NCI-H2227 treated with DMSO at 0.1 percent for 48 hours (cell line): Measurements from ENCODE around the gene PIP4K2B.

Source experiments
- DNase-seq: peaks from one replicate; lab custom pipeline; 2025; lab: John Stamatoyannopoulos, UW

PIP4K2B gene

DNA sequence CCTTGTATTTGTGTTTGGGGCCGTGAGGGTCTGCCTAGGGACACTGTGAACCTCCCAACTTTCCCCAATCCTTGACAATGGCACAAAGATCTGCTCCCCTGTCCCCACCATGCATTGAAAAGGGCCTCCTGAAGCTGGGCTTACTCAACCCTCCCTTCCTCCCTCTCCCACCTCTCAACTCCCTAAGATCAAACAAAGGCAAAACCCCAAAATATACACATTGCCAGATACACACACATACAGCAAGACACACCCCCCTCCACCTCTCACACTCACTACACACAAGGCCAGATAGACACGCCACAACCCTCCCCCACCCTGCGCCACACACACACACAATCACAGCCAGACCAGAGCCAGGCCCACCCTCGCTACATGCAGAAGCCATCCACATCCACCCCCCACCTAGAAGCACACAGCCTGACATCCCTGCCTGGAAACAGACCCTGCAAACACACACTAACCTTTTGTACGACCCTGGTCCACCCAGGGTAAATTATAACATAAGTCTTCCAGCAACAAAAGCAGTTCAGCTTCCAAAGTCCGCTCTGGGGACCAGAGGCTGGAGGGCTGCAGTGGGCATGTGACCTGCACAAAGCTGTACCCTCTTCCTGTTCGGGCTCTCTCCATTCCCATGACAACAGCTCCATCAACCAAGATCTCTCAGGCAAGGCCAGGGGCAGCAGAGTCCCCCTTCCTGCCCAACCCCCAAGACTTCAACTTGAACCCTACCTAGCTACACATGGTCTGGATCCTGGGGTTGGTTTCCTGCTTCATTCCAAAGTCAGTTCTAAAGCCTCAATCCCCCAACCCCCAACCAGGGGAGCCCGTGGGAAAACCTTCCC is 53.1 kb downstream of the PIP4K2B start:
- no peak for DNase-seq

DNA sequence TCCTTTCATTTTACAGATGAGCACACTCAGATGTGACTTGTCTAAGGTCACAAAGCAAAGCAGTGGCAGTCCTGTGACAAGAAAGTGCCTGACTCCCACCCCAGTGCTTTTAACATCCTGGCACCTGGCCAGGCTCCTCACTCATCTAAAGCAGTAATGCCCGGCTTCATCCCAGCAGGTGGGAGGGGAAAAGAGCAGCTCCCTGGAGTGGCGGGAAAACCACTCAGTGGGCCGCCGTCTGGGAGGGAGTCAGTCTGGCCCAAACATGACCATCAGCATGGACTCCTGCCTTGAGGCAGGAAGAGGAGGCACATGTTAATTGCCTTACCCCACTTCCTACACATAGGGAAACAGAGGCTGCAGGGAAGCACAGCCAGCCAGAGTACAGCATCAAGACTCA is 53.8 kb downstream of the PIP4K2B start:
- peak; percentile 19 for DNase-seq

DNA sequence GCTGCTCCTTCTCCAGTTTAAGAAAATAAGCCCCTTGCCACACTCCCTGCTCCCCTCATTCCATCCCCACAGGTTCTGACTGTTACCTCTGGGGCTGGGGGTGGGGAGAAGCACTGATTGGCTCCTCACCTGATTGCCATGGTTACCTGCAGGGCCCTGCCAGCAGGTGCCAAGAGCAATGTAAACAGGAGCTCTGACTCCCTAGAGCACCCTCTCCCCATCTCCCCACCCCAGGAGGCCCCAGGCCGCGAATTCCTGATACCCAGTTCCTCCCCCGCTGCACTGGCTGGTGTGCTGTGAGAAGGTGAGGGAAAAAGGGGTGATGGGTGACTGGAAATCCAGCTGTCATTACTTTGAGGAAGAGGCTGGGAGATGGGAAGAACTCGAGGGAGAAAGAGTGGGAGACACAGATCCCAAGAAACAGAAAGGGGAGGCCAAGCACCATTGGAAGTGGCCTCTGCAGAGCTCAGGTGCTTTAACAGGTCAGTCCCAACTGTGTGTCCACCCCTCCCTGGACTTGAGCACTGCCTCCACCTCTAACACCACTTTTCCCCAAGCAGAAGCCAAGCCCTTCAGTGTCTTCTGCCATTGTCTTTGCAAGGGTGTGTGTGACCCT is 55.7 kb downstream of the PIP4K2B start:
- DNase-seq = no peak

DNA sequence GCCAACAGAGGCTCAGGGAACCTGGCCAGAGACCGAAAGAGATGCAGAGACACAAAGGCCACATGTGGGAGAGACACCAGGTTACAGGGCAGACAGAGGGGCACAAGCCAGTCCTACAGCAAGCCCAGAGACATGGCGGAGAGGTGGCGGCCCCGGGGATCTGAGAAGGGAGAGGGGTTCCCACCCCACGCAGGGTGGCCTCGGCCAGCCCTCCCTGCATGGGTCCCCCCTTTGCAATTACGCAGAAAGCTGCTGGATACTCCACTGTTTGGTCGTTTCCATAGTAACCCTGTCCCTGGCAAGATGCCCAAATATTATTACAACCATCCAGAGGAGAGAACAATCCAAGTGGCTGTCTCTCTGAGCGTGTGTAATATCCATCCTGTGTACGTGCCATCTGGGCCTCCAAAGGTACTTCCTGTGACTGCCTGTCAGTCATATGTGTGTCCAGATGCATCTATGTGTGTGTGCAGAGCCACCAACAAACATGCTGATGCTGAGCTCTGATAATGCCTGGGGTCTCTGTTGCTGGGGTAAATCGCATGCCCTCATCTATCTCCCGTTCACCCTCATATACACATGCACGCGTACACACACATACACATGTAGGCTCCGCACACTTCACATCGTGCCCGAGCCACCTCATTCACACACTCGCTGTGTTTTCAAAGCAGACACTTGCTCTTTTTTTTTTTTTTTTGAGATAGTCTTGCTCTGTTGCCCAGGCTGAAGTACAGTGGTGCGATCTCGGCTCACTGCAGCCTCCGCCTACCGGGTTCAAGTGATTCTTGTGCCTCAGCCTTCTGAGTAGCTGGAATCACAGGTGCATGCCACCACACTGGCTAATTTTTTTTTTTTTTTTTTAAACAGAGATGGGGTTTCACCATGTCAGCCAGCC is 56.7 kb downstream of the PIP4K2B start:
- DNase-seq = peak; percentile 93

DNA sequence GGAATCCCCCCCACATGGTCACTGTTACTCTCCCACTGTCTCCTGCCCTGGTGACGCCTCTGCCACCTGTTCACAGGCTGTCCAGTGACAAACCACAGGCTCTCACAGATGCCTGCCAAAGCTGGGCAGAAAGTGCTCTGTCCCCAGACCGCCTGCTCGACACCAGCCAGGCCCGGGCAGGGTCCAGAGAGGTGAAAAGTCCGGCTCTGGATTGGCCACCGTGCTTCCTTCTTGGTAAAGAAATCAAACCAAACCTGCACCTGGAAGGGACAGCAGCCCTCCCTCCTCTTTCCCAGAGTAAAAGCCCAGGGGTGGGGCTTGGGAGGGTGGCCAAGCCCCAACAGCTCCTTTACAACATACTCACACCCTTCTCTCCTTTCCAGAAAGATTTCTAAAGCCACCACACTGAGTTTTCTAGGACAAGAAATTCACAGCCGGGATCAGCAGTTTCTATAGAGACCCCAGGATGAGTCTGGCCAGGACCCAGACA is 57.4 kb downstream of the PIP4K2B start:
- DNase-seq = no peak

DNA sequence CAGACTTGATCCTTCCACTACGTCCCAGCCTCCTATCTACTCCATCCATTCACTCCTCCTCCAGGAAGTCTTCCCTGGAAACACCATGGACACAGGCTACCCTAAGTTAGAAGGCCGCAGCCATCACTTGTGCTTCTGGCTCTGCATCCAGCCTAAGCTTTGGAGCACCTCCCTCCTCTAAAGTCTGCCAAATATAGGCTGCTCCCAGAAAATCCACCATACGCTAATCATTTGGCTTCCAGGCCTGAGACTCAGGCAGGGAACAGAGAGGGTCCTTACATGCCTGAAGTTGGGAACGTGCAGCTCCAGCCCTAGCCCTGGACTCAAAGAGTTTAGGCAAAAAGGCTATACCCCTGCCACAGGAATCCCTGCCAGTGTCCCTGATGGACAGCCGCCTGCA is 57.9 kb downstream of the PIP4K2B start:
- DNase-seq = no peak

DNA sequence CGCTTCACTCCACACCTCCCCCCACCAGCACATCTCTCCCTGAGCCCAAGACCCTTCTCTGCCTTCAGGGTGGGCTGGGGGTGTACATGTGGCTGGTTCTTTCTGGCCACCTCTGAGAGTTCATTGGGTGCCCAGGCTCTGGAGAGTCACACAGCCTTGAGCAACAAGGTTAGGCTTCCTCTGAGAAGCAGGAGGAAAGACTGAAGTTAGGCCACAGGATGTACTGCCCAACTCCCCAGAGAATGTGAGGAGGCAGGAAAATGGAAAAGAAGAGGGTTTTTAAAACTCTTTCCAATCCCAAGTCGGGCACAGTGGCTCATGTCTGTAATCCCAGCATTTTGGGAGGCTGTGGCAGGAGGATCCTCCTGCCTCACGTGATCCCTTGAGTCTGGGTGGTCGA is 58.5 kb downstream of the PIP4K2B start:
- DNase-seq = no peak

DNA sequence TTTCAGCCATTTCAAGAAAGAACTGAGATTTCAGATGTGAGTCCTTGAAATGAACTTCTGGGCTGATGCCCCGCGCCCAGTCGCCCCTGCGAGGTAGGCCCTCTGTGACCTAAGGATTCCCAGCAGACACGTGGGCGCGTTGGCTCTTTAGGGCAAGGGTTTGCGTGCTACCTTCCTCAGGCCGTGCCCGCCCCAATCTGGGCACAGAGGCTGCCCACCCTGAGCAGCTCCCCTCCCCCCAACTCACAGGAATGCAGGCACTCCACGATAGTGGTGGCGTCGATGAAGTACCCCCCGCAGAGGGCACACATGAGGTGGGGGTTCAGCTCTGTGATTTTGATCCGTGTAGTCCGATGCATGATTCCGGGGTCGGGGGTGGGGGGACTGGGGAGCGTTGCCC is 59.3 kb downstream of the PIP4K2B start:
- DNase-seq = no peak

DNA sequence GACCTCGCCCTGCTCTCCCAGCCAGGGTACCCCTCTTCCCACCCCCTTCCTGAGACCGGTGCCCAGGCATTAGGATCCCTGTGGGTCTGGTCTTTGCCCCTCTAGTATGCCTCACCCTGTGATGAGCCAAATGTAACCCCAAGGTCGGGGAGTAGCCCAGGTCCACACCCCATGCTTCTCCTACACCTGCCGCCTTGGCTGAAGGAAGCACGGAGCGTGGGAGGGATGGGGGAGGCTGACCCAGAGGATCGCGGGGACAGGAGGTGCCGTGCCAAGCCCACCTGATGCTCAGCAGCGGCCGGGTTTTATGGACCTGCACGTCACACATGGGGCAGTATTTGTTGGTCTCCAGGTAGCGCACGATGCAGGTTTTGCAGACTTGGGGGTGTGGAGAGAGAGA is 60.1 kb downstream of the PIP4K2B start:
- DNase-seq = no peak

DNA sequence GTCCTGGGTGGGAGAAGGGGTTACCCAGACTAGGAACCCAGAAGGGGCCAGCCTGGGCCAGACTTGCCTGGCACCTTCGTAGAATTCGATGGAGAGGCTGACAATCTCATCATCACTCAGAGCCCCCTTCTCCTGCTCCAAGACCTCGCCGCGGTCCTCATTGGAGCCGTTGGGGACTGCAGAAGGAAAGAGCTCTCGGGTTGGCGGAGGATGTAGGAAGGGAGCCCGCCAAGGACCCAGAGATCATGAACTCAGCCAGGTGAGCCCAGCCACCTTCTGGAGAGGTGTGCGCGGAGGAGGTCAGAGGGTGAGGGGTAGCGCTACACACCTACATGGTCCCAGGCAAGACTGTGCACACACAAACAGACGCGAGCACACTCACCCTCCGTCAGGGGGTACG is 60.7 kb downstream of the PIP4K2B start:
- no peak for DNase-seq

DNA sequence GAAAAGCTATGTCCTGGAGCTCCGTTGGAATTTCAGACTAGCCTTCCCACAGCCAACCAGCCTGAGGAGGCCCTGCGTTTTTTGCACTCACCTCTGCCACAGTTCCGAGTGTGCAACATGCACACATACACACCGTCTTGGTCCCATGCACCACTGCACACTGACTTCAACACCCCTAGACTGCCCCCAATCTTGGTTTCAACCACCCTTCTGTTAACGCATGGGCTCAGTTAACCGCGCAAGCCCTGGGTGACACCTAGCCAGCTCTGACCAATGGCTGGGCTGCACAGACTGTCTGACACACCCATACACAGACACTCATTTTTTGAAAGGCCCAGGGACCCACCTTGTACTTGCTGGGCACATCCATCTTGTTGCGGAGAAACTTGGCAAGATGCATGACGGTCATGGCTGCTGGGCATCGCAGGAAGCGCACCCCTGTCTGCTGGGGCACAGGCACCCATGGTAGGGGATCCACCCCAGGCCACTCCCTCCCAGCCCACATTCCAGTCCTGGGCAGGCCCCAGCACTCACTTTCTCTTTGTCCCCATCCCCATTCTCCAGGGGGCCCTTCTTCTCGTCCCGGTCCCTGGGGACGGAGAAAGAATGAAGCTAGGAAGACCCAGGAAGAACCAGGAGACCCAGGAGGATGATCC is 61.2 kb downstream of the PIP4K2B start:
- no peak for DNase-seq

DNA sequence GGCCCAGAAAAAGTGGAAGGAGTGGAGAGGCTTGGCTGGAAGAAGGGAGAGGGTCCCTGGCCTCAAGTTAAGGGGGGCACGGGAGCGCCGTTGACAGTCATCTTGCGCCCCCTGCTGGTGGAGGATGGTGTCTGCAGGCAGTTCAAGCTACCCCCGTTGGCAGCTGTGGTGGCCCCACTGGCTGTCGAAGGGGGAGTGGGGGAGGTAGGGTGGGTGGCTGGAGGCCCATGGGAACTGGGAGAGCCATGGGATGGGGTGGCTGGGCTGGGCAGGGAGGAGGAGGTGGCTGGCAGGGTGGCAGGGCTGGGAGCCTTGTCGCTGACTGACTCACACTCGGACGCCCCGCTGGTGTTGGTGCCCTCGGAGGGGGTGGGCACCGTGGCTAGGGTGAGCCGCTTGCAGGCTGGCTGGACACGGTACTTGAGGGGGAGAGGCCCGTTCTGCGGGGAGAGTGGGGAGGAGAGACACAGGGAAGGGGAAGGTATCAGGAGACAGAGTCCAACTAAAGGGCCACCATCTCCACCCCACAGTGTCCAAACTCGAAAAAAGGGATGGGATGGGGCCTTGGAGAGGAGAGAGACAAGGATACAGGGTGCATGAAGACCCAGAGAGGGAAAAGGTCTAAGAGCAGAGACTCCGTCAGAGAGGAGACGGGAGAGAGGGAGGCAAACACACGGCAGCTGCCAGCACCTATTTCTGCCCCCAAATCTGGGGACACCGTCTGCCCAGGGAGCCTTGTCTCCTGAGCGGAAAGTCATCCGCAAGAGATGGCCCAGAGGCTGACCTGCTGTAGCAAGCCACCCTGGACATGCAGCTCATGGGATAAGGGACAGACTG is 64.0 kb downstream of the PIP4K2B start:
- peak; percentile 18 for DNase-seq

DNA sequence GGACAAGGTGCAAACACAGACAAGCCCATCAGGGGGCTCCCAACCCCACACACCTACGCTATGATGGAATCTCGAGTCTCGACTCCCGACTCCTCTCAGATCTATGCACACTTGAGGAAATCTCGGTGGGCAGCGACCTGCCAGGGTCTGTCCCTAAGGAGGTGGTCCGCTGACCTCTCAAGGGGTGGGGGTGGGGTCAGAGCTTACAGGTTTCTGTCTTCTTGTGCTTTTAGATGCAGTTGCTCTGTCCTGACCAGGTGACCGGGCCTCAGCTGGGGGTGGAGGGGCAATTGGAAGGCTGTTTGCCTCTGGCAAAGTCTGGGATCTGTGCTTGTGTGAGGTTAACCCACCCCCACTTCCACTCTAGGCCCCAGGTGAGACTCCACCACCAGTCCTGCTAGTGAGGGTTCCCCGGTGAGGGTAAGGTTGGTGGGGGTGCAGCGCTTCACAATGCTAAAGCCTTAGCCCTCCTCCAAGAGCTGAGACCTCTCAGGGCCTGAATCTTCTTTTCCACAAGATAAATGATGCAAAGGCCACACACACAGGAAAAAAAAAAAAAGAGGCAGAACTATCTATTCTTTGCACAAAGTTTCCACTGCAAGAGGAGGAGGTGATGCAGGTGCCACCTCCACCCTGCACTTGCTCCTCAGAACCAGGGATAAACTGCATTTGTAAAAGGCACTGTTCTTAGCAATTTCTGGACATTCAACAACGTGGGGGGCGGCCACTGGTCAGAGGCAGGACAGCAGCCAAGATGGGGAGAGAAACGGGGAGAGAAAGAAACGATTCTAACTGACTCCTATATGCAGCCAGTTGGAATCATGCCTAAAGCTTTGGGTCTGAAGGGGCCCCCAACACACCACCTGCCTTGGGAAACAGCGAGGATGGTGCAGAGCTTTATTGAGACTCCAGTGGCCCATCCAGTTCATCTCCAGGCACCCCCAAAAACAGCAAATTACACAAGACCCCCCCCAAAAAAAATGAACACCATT is 65.1 kb downstream of the PIP4K2B start:
- no peak for DNase-seq

DNA sequence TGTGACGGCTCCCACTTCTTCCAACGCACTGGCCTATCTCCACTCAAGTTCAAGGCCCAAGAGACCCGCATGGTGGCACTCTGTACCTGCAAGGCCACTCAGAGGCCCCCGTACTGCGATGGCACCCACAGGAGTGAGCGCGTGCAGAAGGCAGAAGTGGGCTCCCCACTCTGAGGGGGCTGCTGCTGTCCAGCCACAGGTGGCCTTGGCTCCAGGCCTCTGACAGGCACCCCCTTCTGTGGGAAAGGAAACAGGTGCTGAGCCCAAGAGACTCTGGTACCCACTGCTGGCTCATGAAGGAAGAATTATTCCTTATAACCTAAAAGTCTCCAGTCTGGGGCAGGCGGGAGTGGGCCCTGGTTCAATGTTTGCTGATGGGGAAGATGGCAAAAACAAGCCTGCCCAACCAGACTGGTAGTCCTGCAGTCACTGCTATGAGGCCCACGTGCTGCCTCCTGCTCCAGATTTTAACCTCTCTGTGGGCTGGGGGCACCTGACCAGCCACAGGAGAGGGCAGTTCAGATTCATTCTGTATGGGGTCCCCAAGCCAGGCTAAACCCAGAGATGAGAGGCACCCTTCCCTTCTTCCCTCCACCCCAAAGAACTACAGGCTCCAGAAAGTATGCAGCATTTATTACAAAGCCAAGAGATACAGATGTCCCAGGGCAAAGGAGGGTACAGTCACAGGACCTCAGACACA is 65.9 kb downstream of the PIP4K2B start:
- DNase-seq = no peak

DNA sequence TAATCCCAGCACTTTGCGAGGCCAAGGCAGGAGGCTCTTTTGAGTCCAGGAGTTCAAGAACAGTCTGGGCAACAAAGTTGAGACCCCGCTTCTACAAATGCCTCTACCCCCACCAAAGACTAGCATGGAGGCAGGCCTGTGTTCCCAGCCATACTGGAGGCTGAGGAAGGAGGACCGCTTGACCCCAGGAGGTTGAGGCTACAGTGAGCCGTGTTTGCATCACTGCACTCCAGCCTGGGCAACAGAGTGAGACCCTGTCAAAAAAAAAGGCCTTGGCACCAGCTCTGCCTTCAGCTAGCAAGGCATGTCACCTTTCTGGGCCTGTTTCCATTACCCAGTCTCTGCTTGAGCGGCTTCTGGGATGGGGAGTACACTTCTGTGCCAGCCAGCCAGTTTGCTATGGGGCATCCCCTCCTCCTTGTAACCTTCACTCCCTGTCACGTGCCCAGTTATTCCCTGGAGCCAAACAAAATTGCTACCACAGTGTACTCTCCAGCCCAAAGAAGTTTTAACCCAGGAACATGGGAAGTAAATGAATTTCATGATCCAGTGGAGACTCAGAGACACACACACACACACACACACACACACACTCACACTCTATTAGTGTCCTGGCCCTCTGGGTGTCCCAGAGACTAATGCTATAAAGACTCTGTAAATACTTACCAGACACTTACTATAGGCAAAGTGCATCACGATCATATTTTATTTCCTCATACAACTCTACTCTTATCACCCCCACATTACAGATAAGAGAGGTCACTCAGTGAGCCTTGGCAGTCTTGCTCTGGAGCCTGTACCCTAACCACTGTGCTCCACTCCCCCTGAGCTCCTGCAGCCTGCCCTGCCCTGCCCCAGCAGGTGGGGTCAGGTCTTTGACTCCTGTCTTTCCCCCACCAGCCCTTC is 66.7 kb downstream of the PIP4K2B start:
- DNase-seq = no peak

DNA sequence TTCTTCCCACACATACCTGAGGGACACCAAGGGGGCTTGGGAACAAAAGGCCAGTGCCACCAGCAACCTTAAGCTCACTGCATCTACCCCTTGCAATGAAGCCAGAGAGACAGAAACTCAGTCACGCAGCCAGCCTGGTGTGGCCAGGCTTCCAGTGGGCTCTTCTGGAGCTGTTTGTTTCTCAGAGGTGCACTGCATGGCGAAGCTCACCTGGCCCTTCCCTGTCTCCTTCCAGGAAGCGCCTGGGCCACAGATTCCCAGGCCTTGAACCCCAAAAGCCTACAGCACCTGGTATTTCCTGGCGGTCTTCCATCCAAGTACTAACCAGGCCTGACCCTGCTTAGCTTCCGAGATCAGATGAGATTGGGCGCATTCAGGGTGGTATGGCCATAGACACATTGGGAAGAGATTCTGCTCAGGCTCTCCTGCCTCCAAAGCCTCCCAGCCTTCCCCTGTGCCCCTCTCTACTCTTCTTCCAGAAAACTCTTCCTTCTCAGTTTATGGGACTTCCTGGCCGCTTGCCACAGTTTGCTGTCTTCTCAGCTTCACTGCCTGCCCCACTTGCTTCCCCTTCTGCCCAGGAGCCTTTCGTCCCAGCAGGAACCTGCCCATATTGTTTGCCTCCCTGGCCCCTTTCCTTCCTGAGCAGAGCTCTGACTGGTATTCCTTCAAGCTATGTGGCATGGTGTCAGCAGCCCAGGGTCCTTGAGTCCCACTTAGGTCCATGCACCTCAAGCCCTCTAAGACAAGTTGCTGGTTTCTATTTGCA is 67.6 kb downstream of the PIP4K2B start:
- no peak for DNase-seq
